GM15510 (cell line): ENCODE measurements around the gene HSDL1.

ENCODE experiments used
- POLR2A ChIP-seq: IDR thresholded peaks from 3 replicates; pipeline ENCODE4 v1.6.1; 2011; ENCODE audit warnings: borderline replicate concordance; ENCODE audit not compliant: insufficient read length; ENCODE audit errors: extremely low read depth

The HSDL1 gene

GRCh38 chr16:84180519-84181140 is 35.7 kb upstream of the HSDL1 start:
- no peak for TF ChIP-seq POLR2A

- TF ChIP-seq POLR2A: no peak
Measured at GRCh38 chr16:84179612-84180320, 34.8 kb upstream of the HSDL1 start.

- TF ChIP-seq POLR2A: no peak
Measured at GRCh38 chr16:84178892-84179611, 34.1 kb upstream of the HSDL1 start.

- no peak for TF ChIP-seq POLR2A
Measured at GRCh38 chr16:84178146-84178765, 33.3 kb upstream of the HSDL1 start.

GRCh38 chr16:84177741-84178073 is 32.7 kb upstream of the HSDL1 start:
- TF ChIP-seq POLR2A: no peak

- no peak for TF ChIP-seq POLR2A
Measured at GRCh38 chr16:84176192-84177053, 31.4 kb upstream of the HSDL1 start.

- TF ChIP-seq POLR2A: no peak
Measured at GRCh38 chr16:84175350-84176081, 30.5 kb upstream of the HSDL1 start.

GRCh38 chr16:84174396-84174795 is 29.4 kb upstream of the HSDL1 start:
- no peak for TF ChIP-seq POLR2A

- TF ChIP-seq POLR2A: no peak
Measured at GRCh38 chr16:84169765-84170310, 24.9 kb upstream of the HSDL1 start.

GRCh38 chr16:84166796-84167695 is 22.1 kb upstream of the HSDL1 start:
- TF ChIP-seq POLR2A: no peak

GRCh38 chr16:84165746-84166145 is 20.8 kb upstream of the HSDL1 start:
- TF ChIP-seq POLR2A: no peak

GRCh38 chr16:84161801-84162200 is 16.8 kb upstream of the HSDL1 start:
- TF ChIP-seq POLR2A: no peak

GRCh38 chr16:84161037-84161436 is 16.1 kb upstream of the HSDL1 start:
- TF ChIP-seq POLR2A: no peak

GRCh38 chr16:84159800-84160199 is 14.8 kb upstream of the HSDL1 start:
- no peak for TF ChIP-seq POLR2A
